PC-3 (cell line): Measurements from ENCODE around the gene MINDY1.

Experiments used
- EZH2 ChIP-seq: fragments of 300-600 bp; sonication (generic); IDR thresholded peaks from one replicate; pipeline ENCODE4 v1.6.1; 2017; ENCODE audit warnings: antibody characterized with exemption, mild to moderate bottlenecking, low read length; ENCODE audit not compliant: unreplicated experiment
- TF ChIP-seq, protein P1 (sequence below): fragments of 300-600 bp; sonication (generic); conservative IDR thresholded peaks from 2 replicates; pipeline ENCODE4 v1.5.1; 2017; ENCODE audit warnings: antibody characterized with exemption, low read depth, mild to moderate bottlenecking, low read length

DNA sequence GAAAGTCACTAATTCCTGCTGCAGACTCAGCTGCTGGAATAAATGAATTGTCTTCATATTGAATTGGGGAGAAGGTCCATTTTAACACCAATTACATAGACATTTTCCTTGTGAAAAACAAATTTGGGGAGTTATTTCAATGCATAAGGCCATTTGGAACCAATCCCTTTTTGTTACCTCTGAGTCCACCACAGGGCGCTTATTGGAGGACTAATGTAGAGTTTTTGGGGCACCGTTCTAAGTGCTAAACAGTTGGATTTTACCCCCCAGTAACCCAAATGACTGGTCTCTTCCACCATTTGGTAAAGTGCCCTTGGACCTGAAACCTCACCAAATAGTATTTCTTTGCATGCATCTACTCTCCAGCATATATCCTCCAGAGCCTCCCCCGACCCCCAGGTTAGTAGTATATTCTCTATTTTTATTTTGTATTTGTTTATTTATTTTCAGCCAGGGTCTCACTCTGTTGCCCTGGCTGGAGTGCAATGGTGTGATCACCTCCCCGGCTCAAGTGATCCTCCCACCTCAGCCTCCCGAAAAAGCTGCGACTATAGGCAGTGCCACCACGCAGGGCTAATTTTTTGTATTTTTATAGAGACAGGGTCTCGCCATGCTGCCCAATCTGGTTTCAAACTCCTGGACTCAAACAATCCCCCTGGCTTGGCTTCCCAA, 3.1 kb upstream of the MINDY1 start:
- TF ChIP-seq EZH2 = no peak
- TF ChIP-seq, protein P1, sequence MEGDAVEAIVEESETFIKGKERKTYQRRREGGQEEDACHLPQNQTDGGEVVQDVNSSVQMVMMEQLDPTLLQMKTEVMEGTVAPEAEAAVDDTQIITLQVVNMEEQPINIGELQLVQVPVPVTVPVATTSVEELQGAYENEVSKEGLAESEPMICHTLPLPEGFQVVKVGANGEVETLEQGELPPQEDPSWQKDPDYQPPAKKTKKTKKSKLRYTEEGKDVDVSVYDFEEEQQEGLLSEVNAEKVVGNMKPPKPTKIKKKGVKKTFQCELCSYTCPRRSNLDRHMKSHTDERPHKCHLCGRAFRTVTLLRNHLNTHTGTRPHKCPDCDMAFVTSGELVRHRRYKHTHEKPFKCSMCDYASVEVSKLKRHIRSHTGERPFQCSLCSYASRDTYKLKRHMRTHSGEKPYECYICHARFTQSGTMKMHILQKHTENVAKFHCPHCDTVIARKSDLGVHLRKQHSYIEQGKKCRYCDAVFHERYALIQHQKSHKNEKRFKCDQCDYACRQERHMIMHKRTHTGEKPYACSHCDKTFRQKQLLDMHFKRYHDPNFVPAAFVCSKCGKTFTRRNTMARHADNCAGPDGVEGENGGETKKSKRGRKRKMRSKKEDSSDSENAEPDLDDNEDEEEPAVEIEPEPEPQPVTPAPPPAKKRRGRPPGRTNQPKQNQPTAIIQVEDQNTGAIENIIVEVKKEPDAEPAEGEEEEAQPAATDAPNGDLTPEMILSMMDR = no peak
